K562 (cell line): ENCODE measurements around the gene TTC9C. TPM values are rescaled to one million over a fixed set of nuclear protein-coding genes. Genes with fewer than 3 reads are reported as not detected.
A peak's percentile ranks its signal among the peaks of the same experiment; 100 is the strongest.

Source experiments
- CHD1 ChIP-seq: fragments of 200-600 bp; sonication (generic); IDR thresholded peaks from one replicate; pipeline ENCODE4 v1.6.1; 2012; ENCODE audit warnings: mild to moderate bottlenecking, moderate library complexity, low read length, inconsistent platforms
- CREB5 ChIP-seq: fragments of 250-450 bp; sonication (Bioruptor Pico); IDR thresholded peaks from 2 replicates; pipeline ENCODE4 v1.5.0; 2020; ENCODE audit warnings: mild to moderate bottlenecking
- E2F8 ChIP-seq: fragments of 450-650 bp; IDR thresholded peaks from 2 replicates; pipeline ENCODE4 v1.7.1; 2018; ENCODE audit warnings: mild to moderate bottlenecking, low read depth; ENCODE audit not compliant: partially characterized antibody
- GMEB1 ChIP-seq: fragments of 250-450 bp; sonication (Bioruptor Pico); IDR thresholded peaks from 2 replicates; pipeline ENCODE4 v1.4.0; 2020; ENCODE audit warnings: mild to moderate bottlenecking
- HOXB6 ChIP-seq: fragments of 250-450 bp; sonication (Bioruptor Pico); IDR thresholded peaks from 2 replicates; pipeline ENCODE4 v1.5.1; 2022; ENCODE audit warnings: mild to moderate bottlenecking, borderline replicate concordance
- KDM2B ChIP-seq: fragments of 250-450 bp; sonication (Bioruptor Pico); IDR thresholded peaks from 2 replicates; pipeline ENCODE4 v1.8.0; 2021; ENCODE audit warnings: mild to moderate bottlenecking, moderate library complexity
- NFRKB ChIP-seq: fragments of 450-650 bp; IDR thresholded peaks from 2 replicates; pipeline ENCODE4 v1.6.1; 2016; ENCODE audit warnings: low read depth
- NONO ChIP-seq, 2 experiments: fragments of 200-400 bp in 1 of 2; fragments of 450-650 bp in 1 of 2; formaldehyde crosslinking in 1 of 2; IDR thresholded peaks; 2 replicates each; pipeline ENCODE4 v1.6.1; 2017; ENCODE audit warnings: low read depth in 2 of 2, mild to moderate bottlenecking in 2 of 2, moderate library complexity in 2 of 2, low read length in 1 of 2
- RBFOX2 ChIP-seq: fragments of 200-400 bp; formaldehyde crosslinking; IDR thresholded peaks from 2 replicates; pipeline ENCODE4 v1.6.1; 2017; ENCODE audit warnings: low read depth, mild to moderate bottlenecking, low read length, moderate library complexity
- SAP30 ChIP-seq: fragments of 200-600 bp; sonication (generic); IDR thresholded peaks from 2 replicates; pipeline ENCODE4 v1.6.1; 2012; ENCODE audit warnings: borderline replicate concordance, low read depth, mild to moderate bottlenecking, moderate library complexity, low read length, control low read depth, inconsistent platforms; ENCODE audit not compliant: insufficient read depth, poor library complexity, severe bottlenecking
- SOX6 ChIP-seq: fragments of 450-650 bp; IDR thresholded peaks from 2 replicates; pipeline ENCODE4 v1.6.1; 2014; ENCODE audit warnings: mild to moderate bottlenecking
- SUPT5H ChIP-seq: fragments of 450-650 bp; IDR thresholded peaks from 2 replicates; pipeline ENCODE4 v1.6.1; 2016
- TBL1XR1 ChIP-seq, 2 experiments: IDR thresholded peaks; 2 replicates each; pipeline ENCODE4 v1.6.1; 2012; ENCODE audit warnings: improper control_type of control experiment in 2 of 2, low read length in 2 of 2, mild to moderate bottlenecking in 1 of 2
- ZNF395 ChIP-seq: fragments of 200-800 bp; sonication (Bioruptor generic); IDR thresholded peaks from 2 replicates; pipeline ENCODE4 v1.6.1; 2017; ENCODE audit warnings: missing genetic modification characterization, missing compliant biosample characterization
- ZNF445 ChIP-seq: fragments of 250-450 bp; sonication (Bioruptor Pico); IDR thresholded peaks from 2 replicates; pipeline ENCODE4 v1.4.0; 2020; ENCODE audit warnings: low read depth, mild to moderate bottlenecking, moderate library complexity
- polyA plus RNA-seq, 8 experiments: library from polyadenylated mRNA; depleted of rRNA in 4 of 8; stranded (reverse) in 5 of 8; unstranded in 3 of 8; fragments of >200 nt; fragmentation: Nextera tagmentation in 2 of 8; fragmentation: Illumina TruSeq in 1 of 8; extraction: Ambion mirVana in 2 of 8; extraction: Trizol in 1 of 8; gene quantifications; 2 replicates each; pipeline versions ENCODE4 v1.2.1 to v1.2.3, GENCODE V29; 2011 to 2014; ENCODE audit warnings: inconsistent platforms in 1 of 8, missing spikeins in 1 of 8
- total RNA-seq, 7 experiments: library from RNA; depleted of rRNA in 6 of 7; stranded (reverse); fragments of >200 nt in 6 of 7; fragmentation: Illumina TruSeq in 2 of 7; extraction: Trizol in 2 of 7; gene quantifications; 2 replicates each; pipeline versions ENCODE4 v1.2.1 to v1.2.3, GENCODE V29; 2011 to 2021; ENCODE audit warnings: low replicate concordance in 1 of 7
- TF ChIP-seq, protein P1 (sequence below): fragments of 250-450 bp; sonication (Bioruptor Pico); IDR thresholded peaks from 2 replicates; pipeline ENCODE4 v1.8.0; 2021; ENCODE audit warnings: borderline replicate concordance, mild to moderate bottlenecking, moderate library complexity; ENCODE audit not compliant: poor library complexity, severe bottlenecking
- TF ChIP-seq, protein P2 (sequence below), 3 experiments: fragments of 200-800 bp in 1 of 3; sonication (Bioruptor generic) in 1 of 3; sonication (generic) in 1 of 3; formaldehyde crosslinking in 1 of 3; IDR thresholded peaks; 2 replicates each; pipeline versions ENCODE4 v1.6.1 to v1.8.0; 2016 to 2022; ENCODE audit warnings: mild to moderate bottlenecking in 2 of 3, missing compliant biosample characterization in 2 of 3, missing genetic modification characterization in 2 of 3, missing genetic modification reagents in 1 of 3

The TTC9C gene
- total and polyA plus RNA-seq, 9 of the 15 experiments (the other 6 are each of a cell fraction or from before 2014, with no cell fraction given) = 32.8 to 59.0 (median 37.1) TPM

DNA sequence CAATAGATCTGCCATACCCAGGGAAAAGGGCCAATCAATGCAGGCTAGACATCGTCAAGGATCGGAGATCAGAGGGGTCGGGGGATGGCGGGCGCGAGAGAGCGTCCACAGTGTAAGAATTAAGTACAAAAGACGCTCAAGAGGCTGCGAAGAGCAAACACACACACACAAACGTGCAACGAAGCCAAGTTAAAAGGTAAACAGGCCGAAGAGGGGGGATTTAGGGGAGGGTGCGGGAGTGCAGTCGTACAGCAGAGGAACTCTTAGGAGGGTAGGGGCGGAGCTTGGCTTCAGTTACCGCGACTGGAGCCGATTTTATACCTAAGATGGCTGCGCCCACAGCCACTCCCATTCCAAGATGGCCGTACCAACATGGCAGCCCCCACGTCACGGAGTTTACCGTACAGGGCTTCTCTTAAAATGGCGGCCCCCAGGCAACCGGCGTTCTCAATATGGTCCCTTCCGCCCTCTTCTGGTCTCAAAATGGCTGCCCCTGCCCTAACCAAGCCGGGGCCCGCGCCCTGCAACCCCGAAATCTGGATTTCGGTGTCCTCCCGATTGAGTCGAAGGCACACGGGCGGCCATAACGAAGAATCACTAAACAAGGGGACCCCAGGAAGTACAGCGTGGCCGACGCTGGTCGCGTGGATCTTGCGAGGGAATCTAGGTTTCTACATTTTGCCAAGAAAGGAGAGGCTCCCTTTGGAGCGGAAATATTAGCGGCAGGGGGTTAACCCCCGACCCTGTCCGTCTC lies 18.9 kb upstream of the TTC9C start (continued):
- TF ChIP-seq SOX6 (no peak), RBFOX2 (peak; percentile 47), NFRKB (no peak), TBL1XR1 (IDR thresholded peaks at IDR 0.05; ENCODE audit: low read length in 2 of 2) (no peak), SAP30 (no peak), E2F8 (no peak), KDM2B (CRISPR knock-in tag) (no peak), CHD1 (no peak), ZNF445 (CRISPR knock-in tag) (no peak), NONO (IDR thresholded peaks at IDR 0.05; ENCODE audit: low read depth in 2 of 2, low read length in 1 of 2) (no peak), SUPT5H (no peak), GMEB1 (CRISPR knock-in tag) (no peak), CREB5 (CRISPR knock-in tag) (no peak), HOXB6 (no peak), ZNF395 (no peak)
- TF ChIP-seq, protein P1, sequence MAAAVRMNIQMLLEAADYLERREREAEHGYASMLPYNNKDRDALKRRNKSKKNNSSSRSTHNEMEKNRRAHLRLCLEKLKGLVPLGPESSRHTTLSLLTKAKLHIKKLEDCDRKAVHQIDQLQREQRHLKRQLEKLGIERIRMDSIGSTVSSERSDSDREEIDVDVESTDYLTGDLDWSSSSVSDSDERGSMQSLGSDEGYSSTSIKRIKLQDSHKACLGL (CRISPR knock-in tag) = no peak
- TF ChIP-seq, protein P2, sequence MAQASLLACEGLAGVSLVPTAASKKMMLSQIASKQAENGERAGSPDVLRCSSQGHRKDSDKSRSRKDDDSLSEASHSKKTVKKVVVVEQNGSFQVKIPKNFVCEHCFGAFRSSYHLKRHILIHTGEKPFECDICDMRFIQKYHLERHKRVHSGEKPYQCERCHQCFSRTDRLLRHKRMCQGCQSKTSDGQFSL (CRISPR knock-in tag; IDR thresholded peaks at IDR 0.05) = no peak
- TF ChIP-seq, protein P2 (tag; IDR thresholded peaks at IDR 0.05) = no peak
